GM20431 (cell line): Measurements from ENCODE around the gene SGCA.

Experiments used
- in situ Hi-C: fragments of 300-500 bp; cut with MseI, MboI; formaldehyde crosslinking; loops from one replicate; pipeline ENCODE4 v1.15.0; 2020; ENCODE audit warnings: low sequenced_read_pairs; ENCODE audit not compliant: unreplicated experiment

The SGCA gene

GRCh38 chr17:50218071-50218759 lies 52.4 kb downstream of the SGCA start:
- in situ Hi-C loops = no loop called here

GRCh38 chr17:50218771-50219315 lies 53.0 kb downstream of the SGCA start:
- in situ Hi-C loops = no loop called here

GRCh38 chr17:50219342-50219741 lies 53.5 kb downstream of the SGCA start:
- in situ Hi-C loops = no loop called here

- in situ Hi-C loops = no loop called here
Measured at GRCh38 chr17:50219939-50220465, 54.2 kb downstream of the SGCA start.

- in situ Hi-C loops = no loop called here
Measured at GRCh38 chr17:50220811-50221210, 55.0 kb downstream of the SGCA start.

GRCh38 chr17:50221266-50221863 lies 55.6 kb downstream of the SGCA start:
- in situ Hi-C loops = no loop called here

- in situ Hi-C loops = no loop called here
Measured at GRCh38 chr17:50221864-50222545, 56.2 kb downstream of the SGCA start.

- in situ Hi-C loops = no loop called here
Measured at GRCh38 chr17:50222922-50223321, 57.1 kb downstream of the SGCA start.
